KG1 (cell line): ENCODE results near the gene FGGY.
"Not testable (repeated sequence)": the region's sequence is repeated elsewhere in the genome, so short reads cannot be mapped to it uniquely, and the experiment has no call there.

Experiments used
- DNase-seq: peaks from one replicate; lab custom pipeline; 2025; lab: John Stamatoyannopoulos, UW

Gene FGGY

GRCh38 chr1:59352065-59352464 is 55.2 kb downstream of the FGGY start:
- DNase-seq, result no peak

DNA sequence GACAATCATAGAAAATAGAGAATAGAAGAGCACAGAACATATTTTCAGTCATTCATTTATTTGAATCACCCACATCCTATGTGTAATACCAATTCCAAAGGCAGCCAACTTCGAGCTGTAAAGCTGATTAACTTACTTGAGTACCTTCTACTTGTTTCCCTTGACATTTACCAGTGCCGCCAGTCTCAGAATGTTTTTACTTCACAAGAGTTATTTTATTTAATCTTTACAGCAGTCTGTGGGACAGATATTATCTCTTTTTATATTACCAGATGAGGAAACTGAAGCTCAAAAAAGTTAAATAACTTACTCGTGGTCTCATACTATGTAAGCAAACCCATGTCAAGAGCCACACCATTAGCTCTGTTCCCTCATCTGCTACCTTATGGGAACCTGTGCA is 56.6 kb downstream of the FGGY start:
- DNase-seq, result no peak

GRCh38 chr1:59354239-59354638 is 57.3 kb downstream of the FGGY start:
- not testable (repeated sequence) for DNase-seq

GRCh38 chr1:59354709-59355337 is 57.9 kb downstream of the FGGY start:
- no peak for DNase-seq

DNA sequence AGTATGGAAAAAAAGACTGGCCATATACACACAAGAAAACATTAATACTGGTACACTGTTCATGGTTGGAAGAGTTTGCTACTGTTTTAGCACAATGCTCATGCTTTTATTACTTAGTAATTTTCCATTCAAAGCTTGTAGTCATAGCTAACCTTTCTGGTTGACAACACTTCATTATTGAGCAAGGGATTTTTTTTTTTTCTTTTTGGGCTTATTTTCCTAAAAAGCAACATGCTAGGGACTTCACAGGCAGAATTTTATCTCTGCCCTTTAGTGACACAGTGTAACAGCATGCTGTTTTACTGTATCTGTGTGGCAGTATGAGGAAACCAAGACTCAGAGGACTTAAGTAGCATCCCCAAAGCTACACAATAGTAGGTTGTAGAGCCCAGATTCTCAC is 58.5 kb downstream of the FGGY start:
- DNase-seq, result no peak

- DNase-seq, result no peak
Measured at GRCh38 chr1:59356627-59357026, 59.7 kb downstream of the FGGY start.

DNA sequence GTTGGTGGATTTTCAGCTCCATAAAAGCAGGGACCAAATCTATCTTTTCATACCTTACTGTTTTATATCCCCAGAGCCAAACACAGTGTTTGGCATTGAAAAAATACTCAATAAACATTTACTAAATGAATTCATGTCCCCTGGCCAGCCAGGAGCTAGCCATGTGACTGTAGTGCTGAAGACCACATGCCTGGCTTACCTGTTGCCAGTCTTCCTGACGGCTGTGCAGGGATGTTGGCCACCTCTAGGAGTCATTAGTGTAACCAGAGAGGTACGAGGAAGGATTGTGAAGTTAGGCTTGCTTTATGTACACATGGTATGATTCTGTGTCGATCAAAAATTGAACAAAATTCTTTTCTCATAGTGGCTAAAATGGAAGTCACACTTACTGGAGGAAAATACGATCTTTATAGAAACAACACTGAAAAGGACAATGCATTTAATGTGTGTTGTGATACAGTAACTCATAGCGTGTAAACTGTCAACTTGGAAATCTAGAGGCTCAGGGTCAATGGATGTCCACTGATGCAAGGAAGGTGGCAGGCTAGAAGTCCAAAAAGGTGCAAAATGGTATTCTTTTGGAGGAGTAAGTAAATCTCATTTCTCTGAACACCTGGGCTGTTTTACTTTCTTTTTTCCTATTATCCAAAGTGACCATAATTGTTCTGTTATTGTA is 60.9 kb downstream of the FGGY start:
- no peak for DNase-seq

GRCh38 chr1:59359325-59359724 is 62.4 kb downstream of the FGGY start:
- no peak for DNase-seq

DNA sequence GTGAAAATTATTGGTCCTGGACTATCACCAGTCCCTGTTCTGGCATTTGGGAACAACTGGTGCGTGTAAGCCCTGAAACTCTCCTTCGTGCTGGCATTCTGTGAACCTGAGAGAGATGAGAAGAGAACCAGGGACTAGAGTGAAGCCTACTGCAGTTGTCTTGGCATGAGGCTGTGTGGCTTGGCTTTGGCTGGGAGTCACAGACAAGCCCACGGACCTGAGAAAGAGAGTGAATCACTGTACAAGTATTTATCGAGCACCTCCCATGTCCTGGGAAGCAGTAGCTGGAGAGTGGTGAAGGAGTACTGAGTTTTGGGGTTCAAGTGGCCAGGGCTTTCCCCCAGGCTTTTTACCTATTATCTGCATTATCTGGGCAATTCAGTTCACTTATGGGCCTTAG is 63.3 kb downstream of the FGGY start:
- no peak for DNase-seq

GRCh38 chr1:59360729-59361128 is 63.8 kb downstream of the FGGY start:
- no peak for DNase-seq

DNA sequence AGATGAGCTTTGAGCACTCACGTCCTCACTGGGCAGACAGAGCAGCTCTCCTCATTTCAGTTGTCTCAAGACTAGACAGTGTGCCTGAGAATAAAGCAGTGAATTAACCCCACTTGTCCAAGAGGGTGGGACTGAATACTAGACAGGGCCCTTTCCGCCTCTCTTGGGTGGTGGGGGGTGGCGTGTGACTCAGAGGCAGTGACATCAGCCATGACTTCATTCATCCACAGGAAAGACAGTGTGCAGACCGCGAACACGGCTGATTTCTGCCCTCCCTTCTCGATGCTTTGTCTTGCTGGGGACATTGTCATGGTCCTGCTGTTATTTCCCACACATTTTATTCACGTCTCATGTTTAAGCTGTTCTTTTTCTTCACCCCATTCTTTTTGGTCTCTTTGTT is 64.9 kb downstream of the FGGY start:
- no peak for DNase-seq

- DNase-seq, result no peak
Measured at GRCh38 chr1:59364037-59364436, 67.1 kb downstream of the FGGY start.

DNA sequence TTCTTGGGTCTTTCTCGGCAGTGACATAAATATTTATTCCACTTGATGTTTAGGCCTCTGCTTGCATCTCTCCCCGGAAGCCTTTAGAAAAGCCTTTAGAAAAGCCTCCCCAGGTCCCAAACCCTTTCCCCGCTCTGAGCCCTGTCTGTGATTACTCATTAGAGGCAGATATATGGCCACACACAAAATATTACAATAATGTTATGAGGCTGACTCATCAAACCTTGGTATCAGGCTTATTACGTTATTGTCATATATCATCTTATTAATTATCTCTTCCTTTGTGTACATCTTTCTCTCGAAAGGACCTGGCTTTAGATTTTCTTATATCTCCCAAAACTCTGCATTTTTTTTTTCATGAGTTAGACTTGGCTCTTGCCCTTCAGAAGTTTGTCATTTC is 69.5 kb downstream of the FGGY start:
- no peak for DNase-seq

- no peak for DNase-seq
Measured at GRCh38 chr1:59367301-59368007, 70.6 kb downstream of the FGGY start.

- no peak for DNase-seq
Measured at GRCh38 chr1:59368008-59368670, 71.2 kb downstream of the FGGY start.

DNA sequence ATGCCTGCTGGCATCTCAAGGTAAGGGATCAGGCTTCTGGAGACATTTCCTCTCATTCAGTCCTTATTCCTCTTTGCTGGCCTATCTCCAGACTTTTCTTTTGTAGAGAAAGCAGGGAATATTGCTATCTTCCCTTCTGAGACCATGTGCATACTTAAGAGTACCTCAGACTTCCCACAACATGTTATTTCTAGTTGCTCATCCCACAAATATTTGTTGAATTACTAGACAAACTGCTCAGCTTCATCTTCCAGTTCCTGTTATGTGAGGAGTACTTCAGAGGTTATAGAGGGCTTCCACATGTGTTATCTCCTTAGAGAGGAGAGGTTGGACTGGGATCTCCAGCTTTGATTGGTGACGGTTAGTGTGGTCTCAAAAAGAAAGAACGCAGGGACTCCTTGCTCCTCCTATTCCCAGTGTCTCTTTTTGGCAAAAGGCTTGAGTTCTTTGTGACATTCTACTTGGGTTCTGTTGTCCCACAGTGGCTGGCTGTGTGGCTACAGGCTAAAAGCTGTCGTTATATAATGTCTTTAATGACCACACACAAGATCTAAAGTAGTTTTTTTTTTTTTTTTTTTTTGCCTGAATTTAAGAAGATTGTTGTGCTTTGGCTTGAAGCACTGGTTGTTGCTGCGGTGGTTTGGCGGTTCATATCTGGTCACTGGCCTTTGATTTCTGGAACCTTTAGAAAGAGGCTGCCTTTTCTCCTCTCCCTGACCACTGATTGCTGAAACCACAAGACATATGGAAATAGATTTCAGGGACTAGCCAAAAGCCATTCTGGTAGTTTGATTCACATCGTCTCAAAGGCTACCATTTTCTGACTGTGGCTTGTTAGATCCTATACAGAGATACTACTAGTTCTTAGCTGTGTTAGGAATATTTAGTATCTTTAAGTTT is 78.7 kb downstream of the FGGY start:
- no peak for DNase-seq

GRCh38 chr1:59377350-59377904 is 80.5 kb downstream of the FGGY start:
- DNase-seq, result no peak

DNA sequence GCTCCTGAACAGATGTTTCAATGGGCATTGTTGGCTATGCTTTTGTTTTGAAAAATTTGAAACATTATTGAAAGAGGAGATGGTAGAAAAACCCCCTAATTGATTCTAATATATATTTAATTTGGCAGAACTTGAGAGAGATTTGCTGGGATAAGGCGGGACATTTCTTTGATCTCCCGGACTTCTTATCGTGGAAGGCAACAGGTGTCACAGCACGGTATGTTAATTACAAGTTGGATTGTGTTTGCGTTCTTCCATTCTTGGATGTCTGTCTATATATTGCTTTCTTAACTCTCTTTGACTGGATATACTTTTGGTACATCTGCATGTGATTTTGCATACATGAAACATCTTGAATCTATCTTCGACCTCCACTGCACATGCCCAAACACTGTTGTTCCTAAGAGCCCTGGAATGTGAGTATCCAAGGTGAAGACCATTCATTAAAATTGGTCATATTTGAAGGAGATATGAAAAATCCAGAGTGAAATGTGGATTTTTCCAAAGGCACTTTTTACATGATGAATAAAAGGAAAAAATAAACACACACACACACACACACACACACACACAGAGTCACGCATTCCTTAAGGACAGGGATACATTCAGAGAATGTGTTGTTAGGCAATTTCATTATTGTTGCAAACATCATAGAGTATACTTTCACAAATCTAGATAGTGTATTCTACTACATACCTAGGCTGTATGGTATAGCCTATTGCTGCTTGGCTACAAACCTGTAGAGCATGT is 81.9 kb downstream of the FGGY start:
- DNase-seq, result no peak

DNA sequence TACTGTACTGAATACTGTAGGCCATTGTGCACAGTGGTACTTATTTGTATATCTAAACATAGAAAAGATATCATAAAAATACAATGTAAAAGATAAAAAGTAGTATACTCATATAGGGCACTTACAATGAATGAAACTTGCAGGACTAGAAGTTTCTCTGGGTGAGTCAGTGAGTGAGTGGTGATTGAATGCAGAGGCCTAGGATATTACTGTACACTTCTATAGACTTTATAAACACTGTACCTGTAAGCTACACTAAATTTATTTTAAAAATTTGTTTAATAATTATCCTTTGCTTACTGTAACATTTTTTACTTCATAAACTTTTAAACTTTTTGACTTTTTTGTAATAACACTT is 82.5 kb downstream of the FGGY start:
- DNase-seq, result no peak

GRCh38 chr1:59383963-59384362 is 87.1 kb downstream of the FGGY start:
- DNase-seq, result no peak

GRCh38 chr1:59384443-59384842 is 87.5 kb downstream of the FGGY start:
- DNase-seq, result no peak
